ENCODE measurements around the gene ANGPT4. TPM values are rescaled to one million over a fixed set of nuclear protein-coding genes. Genes with fewer than 3 reads are reported as not detected.

Gene ANGPT4
- total and polyA plus RNA-seq, 8 donors = 0.03 to 0.34 (median 0.18) TPM; not detected in 4

GRCh38 chr20:952196-952795 lies 36.2 kb upstream of the ANGPT4 start:
- ATAC-seq = no peak
- DNase-seq = no peak
- H3K27ac ChIP-seq = no peak overlapping the region
- intact Hi-C loops (cut with DNase I) = no loop called here
- 50% methylated on average over 8 of the region's 8 CpGs for WGBS, 2 donors
- H3K4me3 ChIP-seq = no peak overlapping the region
- H3K9me3 ChIP-seq = no peaks in the 10 kb centered on the region
- FAIRE-seq = no peak
- TF ChIP-seq, protein P1, sequence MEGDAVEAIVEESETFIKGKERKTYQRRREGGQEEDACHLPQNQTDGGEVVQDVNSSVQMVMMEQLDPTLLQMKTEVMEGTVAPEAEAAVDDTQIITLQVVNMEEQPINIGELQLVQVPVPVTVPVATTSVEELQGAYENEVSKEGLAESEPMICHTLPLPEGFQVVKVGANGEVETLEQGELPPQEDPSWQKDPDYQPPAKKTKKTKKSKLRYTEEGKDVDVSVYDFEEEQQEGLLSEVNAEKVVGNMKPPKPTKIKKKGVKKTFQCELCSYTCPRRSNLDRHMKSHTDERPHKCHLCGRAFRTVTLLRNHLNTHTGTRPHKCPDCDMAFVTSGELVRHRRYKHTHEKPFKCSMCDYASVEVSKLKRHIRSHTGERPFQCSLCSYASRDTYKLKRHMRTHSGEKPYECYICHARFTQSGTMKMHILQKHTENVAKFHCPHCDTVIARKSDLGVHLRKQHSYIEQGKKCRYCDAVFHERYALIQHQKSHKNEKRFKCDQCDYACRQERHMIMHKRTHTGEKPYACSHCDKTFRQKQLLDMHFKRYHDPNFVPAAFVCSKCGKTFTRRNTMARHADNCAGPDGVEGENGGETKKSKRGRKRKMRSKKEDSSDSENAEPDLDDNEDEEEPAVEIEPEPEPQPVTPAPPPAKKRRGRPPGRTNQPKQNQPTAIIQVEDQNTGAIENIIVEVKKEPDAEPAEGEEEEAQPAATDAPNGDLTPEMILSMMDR (IDR thresholded peaks at IDR 0.05) = no peak
- no peaks in the 10 kb centered on the region for H3K4me1 ChIP-seq
- peaks cover 0 to 18% (median 0%) of the 10 kb centered on the region in 4 donors for H3K27me3 ChIP-seq
- no peaks in the 10 kb centered on the region for H3K36me3 ChIP-seq

DNA sequence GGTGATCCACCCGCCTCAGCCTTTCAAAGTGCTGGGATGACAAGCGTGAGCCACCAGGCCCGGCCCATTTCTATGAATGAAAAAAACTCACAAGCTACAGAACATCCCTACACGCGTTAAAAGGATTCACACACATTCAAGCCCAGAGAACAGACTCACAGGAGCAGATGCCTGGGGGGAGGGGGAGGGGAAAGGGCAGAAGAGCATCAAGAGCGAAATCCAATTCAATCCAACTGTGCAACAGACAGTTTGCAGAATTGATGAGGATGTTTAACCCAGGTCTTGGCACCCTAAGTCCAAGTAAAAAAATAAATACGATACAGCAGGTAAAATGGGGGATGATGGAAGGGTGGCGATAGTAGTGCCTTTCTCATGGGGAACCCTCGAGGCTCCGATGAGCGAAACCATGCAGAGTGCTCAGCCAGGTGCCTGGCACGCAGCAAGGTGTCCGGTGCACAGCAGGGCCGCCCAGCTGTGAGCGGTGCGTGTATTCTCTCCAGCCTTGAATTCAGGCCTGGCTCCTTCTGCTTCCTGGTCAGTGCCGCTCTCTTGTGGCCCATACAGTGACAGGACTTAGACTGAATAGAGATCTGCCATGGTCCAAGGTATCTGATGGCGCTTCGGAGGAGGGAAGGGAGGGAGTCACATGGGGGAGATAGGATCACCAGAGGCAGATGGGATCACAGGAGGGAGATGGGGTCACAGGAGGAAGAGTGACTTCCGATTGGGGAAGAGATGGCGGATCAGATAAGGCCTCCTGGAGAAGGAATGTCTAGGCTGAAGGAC lies 35.4 kb upstream of the ANGPT4 start:
- 64 to 74% methylated on average over 21 of the region's 21 CpGs for WGBS, 2 donors
- Histone ChIP-seq H3K9me3 (no peaks in the 10 kb centered on the region), H3K27me3 (peaks cover 0 to 13% (median 0%) of the 10 kb centered on the region in 4 donors), H3K36me3 (no peaks in the 10 kb centered on the region), H3K4me1 (no peaks in the 10 kb centered on the region), H3K4me3 (no peak overlapping the region), H3K27ac (no peak overlapping the region)
- intact Hi-C loops (cut with DNase I) = no loop called here
- peak in 1 of 4 donors; percentile 36 for ATAC-seq
- no peak for FAIRE-seq
- no peak for DNase-seq
- TF ChIP-seq, protein P1 (IDR thresholded peaks at IDR 0.05) = no peak

DNA sequence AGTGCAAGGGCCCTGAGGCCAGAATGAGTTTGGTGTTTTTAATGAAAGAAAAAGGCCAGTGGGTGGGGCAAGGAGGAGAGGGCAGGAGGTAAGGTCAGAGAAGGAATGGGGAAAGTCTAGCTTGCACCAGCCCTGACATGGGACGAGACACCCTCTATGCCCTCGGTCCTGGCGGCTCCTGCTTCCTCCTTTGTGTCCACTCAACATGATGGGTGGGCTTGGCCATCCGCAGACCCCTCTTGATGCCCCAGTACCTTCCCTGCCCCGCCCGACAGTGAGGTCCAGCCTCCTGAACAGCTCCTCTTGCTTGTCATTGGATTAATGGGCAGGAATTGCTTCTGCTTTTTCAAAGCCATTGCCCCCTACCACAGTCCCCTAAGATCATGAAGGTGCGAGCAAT lies 33.6 kb upstream of the ANGPT4 start:
- TF ChIP-seq, protein P1 (IDR thresholded peaks at IDR 0.05) = no peak
- Histone ChIP-seq H3K4me3 (no peak overlapping the region), H3K9me3 (no peaks in the 10 kb centered on the region), H3K4me1 (no peaks in the 10 kb centered on the region), H3K27ac (no peak overlapping the region), H3K27me3 (peaks cover 0 to 1% (median 0%) of the 10 kb centered on the region in 4 donors), H3K36me3 (no peaks in the 10 kb centered on the region)
- FAIRE-seq (no peak), DNase-seq (no peak), ATAC-seq (no peak)
- 69 to 80% methylated on average over 7 of the region's 7 CpGs for WGBS, 2 donors
- intact Hi-C loops (cut with DNase I) = no loop called here

- H3K36me3 ChIP-seq = no peaks in the 10 kb centered on the region
- 66 to 70% methylated on average over 8 of the region's 8 CpGs for WGBS, 2 donors
- ATAC-seq = no peak
- no peak for FAIRE-seq
- no peaks in the 10 kb centered on the region for H3K27me3 ChIP-seq
- intact Hi-C loops (cut with DNase I) = no loop called here
- H3K9me3 ChIP-seq = no peaks in the 10 kb centered on the region
- TF ChIP-seq, protein P1 (IDR thresholded peaks at IDR 0.05) = no peak
- H3K4me3 ChIP-seq = no peak overlapping the region
- H3K27ac ChIP-seq = no peak overlapping the region
- no peaks in the 10 kb centered on the region for H3K4me1 ChIP-seq
- no peak for DNase-seq
Observed at GRCh38 chr20:946826-947225, 30.7 kb upstream of the ANGPT4 start.

DNA sequence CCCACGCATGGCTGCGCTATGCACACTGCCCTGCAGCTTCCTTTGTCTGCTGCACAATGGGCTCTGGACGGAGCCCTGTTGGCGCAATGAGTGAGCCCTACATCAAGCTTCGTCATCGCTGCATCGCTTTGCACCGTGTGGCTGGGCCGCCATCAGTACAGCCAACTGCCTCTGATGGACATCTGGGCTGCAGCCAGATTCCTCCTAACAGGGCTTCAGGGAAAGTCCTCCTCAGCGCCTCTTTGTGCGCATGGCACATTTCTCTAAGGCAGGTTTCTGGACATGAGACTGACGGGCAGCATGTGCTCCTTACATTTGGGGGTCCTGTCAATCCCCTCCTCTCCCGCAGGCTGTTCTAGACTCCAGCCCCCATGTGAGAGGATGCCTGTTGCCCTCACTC lies 29.7 kb upstream of the ANGPT4 start:
- Histone ChIP-seq H3K36me3 (no peaks in the 10 kb centered on the region), H3K4me1 (no peaks in the 10 kb centered on the region), H3K27ac (no peak overlapping the region), H3K4me3 (no peak overlapping the region), H3K27me3 (no peaks in the 10 kb centered on the region), H3K9me3 (no peaks in the 10 kb centered on the region)
- intact Hi-C loops (cut with DNase I) = no loop called here
- TF ChIP-seq, protein P1 (IDR thresholded peaks at IDR 0.05) = no peak
- ATAC-seq = no peak
- DNase-seq = no peak
- 73 to 86% methylated on average over 13 of the region's 13 CpGs for WGBS, 2 donors
- no peak for FAIRE-seq

All from pancreas (tissue), 10 donors.